ENCODE measurements around the gene RPL28.
A peak's percentile ranks its signal among the peaks of the same experiment; 100 is the strongest.
"Not testable (repeated sequence)": the region's sequence is repeated elsewhere in the genome, so short reads cannot be mapped to it uniquely, and the experiment has no call there.

The RPL28 gene

DNA sequence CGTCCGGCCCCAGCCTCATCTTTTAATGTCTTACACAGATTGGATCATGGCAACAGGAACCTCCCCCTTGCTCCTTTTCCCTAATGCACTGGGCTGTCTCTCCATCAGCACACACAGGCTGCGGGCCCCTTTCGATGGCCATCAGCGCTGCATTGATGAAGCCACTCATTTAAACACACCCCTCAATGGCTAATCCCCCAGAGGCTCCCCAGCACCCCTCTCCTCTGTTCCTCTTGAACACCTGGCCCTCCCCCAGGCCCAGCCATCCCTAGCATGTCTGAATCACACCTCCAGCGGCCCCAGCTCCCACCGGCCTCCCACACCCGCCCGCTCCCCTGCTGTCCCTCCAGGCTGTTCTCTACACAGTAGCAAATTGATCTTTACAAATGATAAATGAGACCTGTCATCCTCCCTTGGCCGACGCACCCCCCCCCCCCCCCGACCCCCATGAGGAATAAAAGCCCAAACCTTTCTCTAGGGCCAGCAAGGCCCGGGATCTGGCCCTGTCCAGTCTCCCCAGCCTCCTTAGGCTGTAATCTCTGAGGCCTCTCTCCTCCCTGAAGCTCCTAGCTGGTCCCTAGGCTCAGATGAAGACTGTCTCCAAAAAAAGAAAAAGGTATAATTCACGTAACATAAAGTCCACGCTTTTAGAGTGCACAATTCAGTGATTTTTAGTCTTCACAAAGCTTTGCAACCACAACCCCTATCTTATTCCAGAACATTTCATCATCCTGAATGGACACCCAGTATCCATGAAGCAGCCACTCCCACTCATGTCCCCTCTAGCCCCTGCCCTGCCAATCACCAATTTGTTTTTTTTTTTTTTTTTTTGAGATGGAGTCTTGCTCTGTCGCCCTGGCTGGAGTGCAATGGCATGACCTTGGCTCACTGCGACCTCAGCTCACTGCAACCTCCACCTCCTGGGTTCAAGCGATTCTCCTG lies 7.4 kb downstream of the RPL28 start:
- no peak for DNase-seq (ENCODE audit: low read depth)

DNA sequence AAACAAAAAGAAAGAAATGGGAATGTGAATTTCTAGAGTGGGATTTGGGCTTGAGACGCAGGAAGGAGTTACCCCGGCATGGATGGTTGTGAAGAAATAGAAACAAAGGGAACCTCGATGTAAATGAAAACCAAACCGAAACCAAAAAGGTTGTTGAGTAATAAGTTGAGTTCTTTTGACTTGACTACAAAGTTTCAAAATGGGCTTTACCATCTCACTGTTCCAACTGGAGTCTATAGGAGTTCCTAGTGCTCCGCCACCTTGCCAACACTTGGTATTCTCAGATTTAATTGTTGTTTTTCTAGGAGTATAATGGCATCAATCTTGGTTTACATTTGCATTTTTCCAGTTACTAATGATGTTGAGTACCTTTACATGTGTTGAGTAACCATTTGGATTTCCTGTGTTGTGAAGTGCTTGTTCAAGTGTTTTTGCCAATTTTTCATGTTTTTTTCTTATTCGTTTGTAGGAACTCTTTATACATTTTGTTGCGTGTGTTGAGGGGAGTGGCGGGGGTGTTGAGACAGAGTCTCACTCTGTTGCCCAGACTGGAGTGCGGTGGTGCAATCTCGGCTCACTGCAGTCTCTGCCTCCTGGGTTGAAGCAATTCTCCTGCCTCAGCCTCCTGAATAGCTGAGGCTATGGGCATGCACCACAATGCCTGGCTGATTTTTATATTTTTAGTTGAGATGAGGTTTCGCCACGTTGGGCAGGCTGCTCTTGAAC lies 12.6 kb downstream of the RPL28 start:
- DNase-seq (ENCODE audit: low read depth), result no peak

DNA sequence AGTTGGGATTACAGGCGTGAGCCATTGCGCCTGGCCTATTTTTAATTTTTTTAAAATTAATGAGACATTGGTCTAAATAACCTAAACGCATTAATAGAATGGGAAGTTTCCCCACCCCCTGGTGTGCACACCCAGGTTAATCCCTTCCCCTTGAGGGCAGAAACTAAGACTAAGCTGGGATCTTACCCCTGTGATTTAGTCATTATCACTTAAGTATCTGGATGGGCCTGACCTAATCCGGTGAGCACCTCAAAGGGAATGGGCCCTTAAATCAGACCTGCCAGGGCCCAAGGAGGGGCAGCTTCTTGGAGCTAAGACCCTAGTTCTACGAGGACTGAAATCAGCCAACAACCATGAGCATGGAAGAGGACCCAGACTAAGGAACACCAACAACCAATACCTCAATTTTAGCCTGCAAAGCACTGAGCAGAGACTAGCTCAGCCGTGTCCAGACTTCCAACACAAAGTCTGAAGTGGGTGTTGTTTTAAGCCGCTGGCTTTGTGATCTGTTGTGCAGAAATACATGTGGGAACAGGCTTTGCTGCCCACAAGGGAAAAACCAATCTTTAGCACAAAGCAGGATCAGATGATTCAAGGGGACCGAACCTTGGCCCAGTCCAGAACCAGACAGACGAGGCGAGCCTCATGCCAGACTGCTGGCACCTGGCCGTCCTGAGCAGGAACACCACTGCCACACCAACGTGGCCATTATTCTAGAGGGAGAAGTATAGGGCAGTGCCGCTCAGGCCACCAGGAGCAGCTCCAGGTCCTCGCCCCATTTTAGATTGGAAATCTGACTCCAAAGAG lies 14.8 kb downstream of the RPL28 start:
- DNase-seq (ENCODE audit: low read depth), result no peak

DNA sequence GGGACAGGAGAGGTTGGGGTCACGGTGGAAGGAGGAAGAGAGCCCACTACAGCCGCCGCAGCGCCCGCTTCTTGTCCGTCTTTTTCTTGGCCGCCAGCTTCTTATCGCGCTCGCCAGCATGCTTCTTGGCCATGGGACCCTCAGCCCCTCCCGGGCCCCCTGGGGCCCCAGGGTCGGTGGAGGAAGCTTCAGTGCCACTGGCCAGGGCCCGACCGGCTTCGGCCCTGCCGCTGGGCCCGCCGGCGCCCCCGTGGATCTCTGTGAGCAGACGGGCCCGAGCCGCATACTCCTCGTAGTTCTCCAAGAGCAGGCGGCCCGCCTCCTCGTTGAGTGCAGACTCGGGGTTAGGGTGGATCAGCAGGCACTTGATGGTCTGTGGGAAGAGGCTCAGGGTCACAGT lies 15.7 kb downstream of the RPL28 start:
- not testable (repeated sequence) for DNase-seq (ENCODE audit: low read depth)

DNA sequence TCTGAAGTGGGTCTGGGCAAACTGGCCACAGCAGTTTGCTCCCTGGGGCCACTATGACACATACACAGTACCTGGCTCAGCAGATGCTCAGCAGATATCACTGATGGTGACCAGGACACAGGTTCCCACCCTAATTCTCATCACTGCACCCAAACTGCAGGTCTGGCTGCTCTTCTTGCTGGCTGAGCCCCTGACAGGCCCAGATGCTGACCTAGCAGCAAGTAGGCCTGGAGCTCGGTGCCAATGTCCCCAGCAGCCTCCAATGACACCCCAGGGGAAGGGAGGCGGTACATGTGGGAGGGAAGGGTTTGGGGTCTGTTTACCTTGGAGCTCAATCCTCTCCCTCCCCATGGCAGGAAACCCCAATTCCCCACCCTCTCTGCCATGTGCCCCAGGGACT lies 16.8 kb downstream of the RPL28 start:
- DNase-seq (ENCODE audit: low read depth), result no peak

DNA sequence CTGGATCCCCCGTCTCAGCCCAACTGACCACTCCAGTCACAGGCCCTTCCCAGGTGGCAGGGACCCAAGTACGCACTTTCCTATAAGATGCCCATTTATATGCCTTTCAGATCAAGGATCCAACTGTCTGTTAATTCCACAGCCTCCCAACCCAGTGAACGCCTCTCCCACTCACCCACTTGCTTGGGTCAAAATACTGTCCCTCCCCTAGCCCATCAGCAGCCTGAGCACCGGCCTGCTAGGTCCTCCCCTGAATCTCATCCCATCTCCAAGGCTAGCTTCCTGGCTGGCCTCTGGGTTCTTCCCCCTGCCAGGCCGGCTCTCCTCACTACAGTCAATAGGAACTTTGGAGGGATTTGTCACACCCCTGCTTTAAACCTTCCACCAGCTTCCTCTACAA lies 19.9 kb downstream of the RPL28 start:
- no peak for DNase-seq (ENCODE audit: low read depth)

DNA sequence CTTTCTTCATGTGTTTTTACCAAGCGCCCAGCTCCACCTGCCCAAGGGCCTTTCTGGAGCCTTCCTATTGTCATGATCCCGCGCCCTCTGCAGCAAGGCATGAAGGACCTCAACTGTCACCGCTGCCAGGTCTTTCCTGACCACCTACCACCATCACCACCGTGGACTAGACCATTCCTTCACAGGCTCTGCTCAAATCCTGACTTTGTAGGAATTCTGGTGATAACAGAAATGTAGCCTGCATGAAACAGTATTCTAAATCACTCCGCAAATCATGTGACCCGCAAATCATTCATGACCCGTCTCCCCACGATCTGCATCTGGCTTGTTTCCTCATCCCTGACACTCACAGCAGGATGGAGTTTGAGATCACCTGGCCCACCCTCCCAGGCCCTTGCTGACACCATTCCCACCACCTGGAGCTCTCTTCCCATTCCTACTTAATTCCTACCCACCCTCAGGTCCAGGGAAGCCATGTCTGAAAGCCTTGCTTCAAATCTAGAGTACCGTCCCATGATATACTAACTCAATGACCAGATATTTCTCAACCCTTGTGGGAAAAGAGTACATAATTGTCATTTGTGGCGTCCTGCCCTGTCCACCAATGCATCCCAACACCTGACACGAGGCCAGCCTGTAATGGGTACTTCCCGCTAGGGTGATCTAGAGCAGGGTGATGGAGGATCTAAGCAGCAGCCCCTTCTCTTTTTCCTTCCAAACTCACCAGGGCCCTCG lies 20.5 kb downstream of the RPL28 start:
- no peak for DNase-seq (ENCODE audit: low read depth)

DNA sequence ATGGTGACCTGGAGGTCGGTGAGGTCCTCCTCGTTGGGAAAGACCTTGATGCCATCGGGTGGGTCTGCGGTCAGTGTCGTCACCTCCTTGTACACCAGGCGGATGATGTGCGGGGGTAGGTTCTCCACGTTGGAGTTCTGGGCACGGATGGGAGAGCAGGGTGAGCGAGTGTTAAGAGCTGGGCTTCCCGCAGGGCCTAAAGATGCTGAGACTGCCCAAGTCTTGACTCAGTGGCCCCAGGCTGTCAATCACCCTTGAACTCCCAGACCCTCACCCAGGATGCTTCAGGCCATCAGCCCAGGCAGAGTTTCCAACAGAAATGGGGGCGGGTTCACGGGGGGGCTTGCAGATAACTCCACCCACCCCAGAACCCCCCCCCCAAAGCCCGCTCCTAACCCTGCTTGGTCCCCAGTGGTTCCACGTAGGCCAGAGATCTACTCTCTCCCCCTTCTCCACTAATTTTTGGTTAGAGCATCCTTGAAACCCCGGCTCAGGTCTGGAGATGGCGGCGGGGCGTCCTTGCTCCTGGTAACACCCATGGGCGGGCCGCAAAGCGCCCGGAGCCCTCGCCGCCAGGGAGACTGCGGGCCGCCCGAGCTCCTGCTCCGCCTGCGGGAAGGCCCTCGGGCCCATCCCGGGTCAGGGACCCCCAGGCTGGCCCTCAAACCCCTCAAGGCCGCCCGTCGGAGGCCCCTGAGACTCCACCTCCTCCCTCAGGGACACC lies 21.3 kb downstream of the RPL28 start:
- DNase-seq (ENCODE audit: low read depth), result no peak

DNA sequence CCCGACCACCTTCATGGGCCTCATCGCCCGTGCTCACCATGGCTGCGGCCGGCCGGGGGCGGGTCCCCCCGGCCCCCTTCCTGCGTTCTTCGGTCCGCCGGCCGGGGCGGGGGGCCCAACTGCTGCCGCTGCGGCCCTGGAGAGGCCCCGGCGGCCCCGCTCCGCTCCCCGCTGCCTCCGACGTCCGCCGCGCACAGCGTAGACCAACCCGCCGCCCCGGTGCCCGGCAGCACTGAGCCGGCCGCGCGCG lies 21.7 kb downstream of the RPL28 start, which contains the start of gene UBE2S:
TSS of gene UBE2S (minus strand) at position 239 of the 250 bp plus-strand sequence. CDS start at position 40, 199 bp downstream.
- DNase-seq (ENCODE audit: low read depth), result not testable (repeated sequence)

DNA sequence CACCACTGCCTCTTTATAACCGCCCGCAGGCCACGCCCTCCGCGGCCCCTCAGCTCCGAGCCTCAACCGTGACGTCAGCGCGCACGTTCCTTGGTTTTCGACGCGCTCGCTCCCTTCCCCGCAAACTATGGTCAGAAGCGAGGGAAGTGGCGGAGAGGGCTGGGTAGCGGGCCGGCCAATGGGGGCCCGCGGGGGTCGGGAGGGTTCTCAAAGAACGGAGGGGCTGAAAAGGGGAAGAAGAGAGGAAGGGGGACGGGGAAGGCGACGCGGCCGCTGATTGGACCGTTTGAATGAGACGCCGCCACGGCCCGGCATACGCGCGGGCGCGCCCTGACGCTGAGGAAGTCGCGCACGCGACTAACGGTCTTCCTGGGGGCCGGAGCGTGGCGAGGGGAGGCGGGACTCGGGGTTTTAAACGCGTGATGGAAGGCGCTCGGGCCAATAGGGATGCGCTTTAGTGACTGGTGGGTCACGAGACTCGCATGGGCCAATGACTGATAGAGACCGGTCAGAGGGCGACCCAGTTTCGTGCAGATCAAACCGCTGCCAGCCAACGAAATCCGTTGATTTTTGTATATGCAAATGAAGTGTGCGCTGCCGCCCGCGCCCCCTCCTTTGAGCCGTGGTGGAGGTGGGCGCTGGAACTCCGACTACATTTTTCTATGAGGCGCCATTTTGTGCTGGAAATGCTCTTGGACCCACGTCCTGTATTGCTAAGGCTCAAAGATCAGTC lies 22.2 kb downstream of the RPL28 start:
- peak; percentile 97 for DNase-seq (ENCODE audit: low read depth)

DNA sequence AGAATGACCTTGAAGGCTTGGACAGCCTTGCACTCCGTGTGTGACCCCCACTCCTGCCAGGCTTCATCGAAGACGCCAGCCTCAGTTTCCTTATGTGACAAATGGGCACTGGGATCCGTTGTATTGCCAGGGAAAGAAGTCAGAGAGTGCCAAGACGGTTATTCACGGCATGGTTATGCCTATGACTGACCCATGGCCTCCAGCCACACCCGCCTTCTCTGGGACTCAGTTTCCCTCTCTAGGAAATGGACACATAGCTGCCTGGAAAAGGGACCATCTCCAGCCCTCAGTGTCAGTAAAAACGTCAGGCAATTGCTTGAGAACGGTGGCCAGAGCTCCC lies 22.8 kb downstream of the RPL28 start:
- no peak for DNase-seq (ENCODE audit: low read depth)

DNA sequence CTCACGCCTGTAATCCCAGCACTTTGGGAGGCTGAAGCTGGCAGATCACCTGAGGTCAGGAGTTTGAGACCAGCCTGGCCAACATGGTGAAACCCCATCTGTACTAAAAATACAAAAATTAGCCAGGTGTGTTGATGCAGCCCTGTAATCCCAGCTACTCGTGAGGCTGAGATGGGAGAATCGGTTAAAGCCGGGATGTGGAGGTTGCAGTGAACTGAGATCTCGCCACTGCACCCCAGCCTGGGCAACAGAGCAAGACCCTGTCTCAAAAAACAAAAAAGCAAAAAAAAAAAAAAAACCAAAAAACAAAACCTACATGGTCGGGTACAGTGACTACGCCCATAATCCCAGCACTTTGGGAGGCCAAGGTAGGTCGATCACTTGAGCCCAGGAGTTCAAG lies 23.4 kb downstream of the RPL28 start:
- DNase-seq (ENCODE audit: low read depth), result not testable (repeated sequence)

DNA sequence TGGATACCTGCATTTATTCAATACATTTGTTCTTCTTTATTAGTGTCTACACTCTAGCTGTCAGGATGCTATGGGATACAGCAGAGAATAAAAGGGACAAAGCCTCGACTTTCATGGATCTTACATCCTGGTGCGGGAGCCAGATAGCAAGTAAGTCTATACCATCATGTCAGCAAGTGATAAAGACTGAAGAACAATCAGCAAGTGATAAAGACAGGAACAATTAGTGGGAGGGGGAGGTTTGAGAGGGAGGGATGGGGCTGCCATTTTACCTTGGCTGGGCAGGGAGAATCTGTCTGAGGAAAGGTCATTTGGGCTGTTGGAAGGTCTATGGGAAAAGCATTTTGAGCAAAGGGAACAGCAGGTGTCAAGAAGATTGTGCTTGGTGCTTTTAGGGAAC lies 24.4 kb downstream of the RPL28 start:
- no peak for DNase-seq (ENCODE audit: low read depth)

DNA sequence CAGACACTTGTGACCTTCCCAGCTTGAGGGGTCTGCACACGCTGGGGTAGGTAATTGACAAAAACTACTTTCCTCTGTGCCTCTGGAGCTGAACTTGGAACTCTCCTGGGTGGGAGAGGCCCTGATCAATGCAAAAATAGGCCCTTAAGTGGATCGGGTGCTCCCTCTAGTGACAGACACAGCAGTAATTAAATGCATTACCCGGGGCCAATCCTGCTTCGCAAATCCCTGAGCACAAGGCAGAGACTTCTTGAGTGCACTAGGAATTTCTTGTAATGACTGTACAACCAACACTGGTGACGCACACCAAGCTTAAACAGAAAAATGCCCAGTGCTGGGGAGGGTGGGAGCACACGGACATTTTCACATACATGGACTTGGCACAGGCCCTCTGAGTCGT lies 32.5 kb downstream of the RPL28 start:
- peak; percentile 60 for DNase-seq (ENCODE audit: low read depth)

DNA sequence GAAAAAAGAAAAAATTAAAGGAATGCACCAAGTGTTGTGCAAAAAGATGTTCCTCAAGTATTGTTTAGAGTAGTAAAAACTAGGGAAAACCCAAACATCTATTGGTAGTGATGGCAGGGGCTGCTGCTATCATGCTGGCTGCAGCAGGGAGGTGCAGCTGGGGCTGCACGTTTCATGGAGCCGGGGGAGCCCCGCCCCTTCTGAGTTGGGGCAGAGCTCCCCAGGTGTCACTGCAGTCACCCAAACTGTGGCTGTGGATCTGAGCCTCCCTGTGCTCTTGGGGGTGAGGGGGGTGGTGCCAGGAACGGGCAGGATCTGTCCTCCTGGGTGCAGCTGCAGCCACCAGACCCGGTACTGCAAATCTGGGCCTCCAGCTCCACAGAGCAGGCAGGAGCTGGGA lies 33.4 kb downstream of the RPL28 start:
- DNase-seq (ENCODE audit: low read depth), result no peak

DNA sequence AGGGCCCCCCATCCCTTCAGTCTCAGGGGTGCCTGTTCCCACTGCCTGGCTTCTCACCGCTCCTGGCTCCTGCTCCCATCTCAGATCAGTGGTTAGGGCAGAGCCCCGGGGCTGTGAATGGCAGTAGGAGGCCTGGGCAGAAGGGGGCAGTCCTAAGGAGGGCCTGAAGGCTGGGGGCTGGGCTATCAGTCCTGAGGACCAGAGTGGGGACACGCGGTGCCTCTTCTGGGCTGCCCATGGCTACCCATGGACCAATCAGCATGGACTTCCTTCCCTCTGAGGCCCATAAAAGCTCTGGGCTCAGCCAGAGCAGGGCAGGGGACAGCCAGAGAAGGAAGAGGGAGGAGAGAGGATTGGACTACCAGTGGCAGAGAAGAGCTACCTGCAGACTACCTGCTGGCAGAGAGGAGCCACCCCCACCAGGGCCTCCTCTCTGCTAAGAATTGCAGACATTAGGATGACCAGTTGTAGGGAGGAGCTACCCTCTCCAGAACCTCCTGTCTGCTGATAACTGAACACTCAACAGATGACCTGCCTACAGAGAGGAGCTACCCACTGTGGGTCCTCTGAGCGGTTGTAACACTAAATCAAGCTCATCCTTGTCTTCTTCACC lies 34.0 kb downstream of the RPL28 start:
- DNase-seq (ENCODE audit: low read depth), result no peak

DNA sequence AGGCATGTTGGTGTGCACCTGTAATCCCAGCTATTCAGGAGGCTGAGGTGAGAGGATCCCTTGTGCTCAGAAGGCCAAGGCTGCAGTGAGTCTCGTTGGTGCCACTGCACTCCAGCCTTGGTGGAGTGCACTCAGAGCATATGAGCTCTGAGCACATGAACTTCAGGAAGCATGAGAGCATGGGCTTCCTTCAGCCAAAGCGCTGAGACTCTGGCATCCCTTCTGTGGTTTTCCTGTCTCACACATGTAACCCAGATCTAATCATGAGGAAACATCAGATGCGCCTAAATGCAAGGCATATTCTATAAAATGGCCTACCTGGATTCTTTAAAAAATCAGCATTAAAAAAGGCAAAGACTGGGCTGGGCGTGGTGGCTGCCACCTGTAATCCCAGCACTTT lies 35.5 kb downstream of the RPL28 start:
- DNase-seq (ENCODE audit: low read depth), result not testable (repeated sequence)

DNA sequence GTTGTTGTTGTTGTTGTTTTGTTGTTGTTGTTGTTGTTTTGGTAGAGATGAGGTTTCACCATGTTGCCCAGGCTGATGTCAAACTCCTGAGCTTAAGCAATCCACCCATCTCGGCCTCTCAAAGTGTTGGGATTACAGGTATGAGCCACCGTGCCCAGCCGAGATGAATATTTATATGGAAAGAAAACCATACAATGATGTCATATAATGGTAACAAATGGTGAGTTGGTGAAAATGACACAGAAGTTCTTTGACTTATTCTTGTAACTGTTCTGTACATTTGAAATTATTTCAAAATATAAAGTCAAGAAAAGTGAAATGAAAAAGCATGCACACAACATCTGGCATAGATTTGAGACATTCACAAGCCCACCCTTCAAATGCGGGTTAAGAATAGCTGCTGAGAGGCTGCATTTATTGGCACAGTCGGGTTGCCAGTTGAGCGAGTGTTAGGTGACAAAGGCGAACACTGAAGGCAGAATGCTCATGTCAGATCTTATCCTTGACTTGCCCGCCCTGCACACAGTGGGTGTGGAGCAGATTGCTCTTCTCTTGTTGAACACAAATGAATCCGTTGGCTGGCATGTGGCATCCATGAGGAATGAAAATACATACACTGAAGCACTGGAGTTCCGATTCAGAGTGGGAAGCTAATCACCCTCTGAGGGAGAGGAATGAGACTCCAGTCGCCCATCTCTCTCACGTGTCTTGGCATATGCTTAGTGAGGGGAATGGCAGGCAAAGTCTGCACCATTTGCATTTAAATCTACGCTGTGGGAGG lies 37.7 kb downstream of the RPL28 start:
- DNase-seq (ENCODE audit: low read depth), result no peak

DNA sequence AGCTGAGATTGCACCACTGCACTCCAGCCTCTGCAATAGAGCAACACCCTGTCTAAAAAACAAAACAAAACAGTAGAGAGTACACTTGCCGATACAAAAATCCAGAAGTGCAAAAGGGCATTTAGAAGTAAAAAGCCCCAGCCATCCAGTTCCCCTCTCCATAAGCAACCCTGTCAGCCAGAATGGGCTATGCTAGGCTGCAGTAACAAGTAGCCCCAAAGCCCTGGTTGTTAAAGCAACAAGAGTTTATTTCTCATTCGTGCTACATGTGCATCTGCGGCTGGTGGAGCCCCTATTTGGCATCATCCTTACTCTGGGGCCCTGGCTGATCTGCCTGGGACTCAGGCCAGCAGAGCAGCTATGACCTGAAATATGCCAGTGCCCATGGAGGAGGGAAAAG lies 38.8 kb downstream of the RPL28 start:
- DNase-seq (ENCODE audit: low read depth), result no peak

All from HS-5 (cell line).